Left colon (tissue), 2 donors: Measurements from ENCODE around the gene NOC2L. TPM values are rescaled to one million over a fixed set of nuclear protein-coding genes. Genes with fewer than 3 reads are reported as not detected.
"Not testable (repeated sequence)": the region's sequence is repeated elsewhere in the genome, so short reads cannot be mapped to it uniquely, and the experiment has no call there.

Experiments used
- ATAC-seq: fragments of 200-7000 bp; cut with Tn5 transposase; one replicate; pipeline ENCODE4 v1.9.1; 2020; ENCODE audit warnings: mild to moderate bottlenecking, moderate library complexity
- DNase-seq, 2 donors: peaks; one replicate each; pipeline ENCODE4 v3.0.0-alpha.2; 2020
- intact Hi-C, 2 donors: fragments of 100-400 bp; cut with DNase I in 1 of 2; cut with micrococcal nuclease in 1 of 2; formaldehyde crosslinking; loops; one replicate each; pipeline versions ENCODE4 v1.11.2 to v1.14.0; 2022; cut with DNase I, micrococcal nuclease
- total RNA-seq, 2 donors: library from RNA; stranded (reverse); fragmentation: NEBNext Ultra II Directional; extraction: Animal tissue kit (Norgen Biotek cat#: 25700); gene quantifications; one replicate each; pipeline ENCODE4 v1.2.1, GENCODE V29; 2021
- donor health status: DM: no; HTN: no; CAD: no.
- donor health status: DM: yes; HTN: yes; CAD: no.

NOC2L gene
- total RNA-seq, 2 donors from 2014 or later = 42.8 to 48.5 TPM

DNA sequence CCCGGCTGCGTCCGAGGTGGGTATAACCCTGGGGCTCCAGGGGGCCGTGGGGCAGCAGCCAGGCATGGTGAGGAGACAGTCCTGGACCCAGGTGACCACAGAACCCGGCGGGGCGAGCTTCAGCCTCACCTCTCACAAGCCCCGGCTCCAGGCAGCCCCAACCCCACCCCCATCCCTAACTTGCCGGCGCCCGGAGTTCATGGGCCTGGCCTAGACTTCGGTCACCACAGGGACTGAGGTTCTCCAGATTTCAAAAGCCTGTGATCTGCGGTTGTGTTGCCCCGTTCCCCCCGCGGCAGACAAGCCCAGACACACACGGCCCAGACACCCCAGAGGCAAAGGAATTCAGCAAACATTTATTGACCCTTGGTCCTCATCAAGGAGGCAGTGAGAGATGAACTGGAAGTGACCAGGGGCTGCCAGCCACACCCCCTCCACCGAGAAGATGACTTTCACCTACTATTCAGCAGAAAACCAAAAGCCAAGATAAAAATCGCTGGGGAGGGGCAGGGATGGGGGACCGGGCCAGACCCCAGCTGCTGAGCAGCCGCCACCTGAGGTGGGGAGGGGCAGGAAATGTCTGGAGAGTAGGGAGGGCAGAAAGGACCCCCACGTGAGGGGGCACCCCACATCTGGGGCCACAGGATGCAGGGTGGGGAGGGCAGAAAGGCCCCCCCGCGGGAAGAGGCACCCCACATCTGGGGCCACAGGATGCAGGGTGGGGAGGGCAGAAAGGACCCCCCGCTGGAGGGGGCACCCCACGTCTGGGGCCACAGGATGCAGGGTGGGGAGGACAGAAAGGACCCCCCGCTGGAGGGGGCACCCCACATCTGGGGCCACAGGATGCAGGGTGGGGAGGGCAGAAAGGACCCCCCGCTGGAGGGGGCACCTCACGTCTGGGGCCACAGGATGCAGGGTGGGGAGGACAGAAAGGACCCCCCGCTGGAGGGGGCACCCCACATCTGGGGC is 36.9 kb upstream of the NOC2L start:
- no peak for DNase-seq

DNA sequence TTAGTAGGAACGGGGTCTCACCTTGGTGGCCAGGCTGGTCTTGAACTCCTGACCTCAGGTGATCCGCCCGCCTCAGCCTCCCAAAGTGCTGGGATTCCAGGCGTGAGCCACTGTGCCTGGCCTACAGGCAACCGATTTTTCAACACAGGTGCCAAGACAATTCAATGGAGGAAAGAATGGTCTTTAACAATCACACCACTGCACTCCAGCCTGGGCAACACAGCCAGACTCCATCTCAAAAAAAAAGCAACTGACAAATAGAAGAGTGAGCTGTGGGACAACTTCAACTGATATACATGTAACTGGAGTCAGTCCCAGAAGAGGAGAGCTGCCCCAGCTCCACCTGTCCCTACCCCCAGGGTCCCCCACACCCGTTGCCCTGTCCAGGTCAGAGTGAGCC is 35.5 kb upstream of the NOC2L start:
- DNase-seq, intact Hi-C loops, ATAC-seq: not testable (repeated sequence)

More for the DNA sequence above, 36.9 kb upstream of the NOC2L start:
- intact Hi-C loops = no loop called here
- ATAC-seq = no peak

DNA sequence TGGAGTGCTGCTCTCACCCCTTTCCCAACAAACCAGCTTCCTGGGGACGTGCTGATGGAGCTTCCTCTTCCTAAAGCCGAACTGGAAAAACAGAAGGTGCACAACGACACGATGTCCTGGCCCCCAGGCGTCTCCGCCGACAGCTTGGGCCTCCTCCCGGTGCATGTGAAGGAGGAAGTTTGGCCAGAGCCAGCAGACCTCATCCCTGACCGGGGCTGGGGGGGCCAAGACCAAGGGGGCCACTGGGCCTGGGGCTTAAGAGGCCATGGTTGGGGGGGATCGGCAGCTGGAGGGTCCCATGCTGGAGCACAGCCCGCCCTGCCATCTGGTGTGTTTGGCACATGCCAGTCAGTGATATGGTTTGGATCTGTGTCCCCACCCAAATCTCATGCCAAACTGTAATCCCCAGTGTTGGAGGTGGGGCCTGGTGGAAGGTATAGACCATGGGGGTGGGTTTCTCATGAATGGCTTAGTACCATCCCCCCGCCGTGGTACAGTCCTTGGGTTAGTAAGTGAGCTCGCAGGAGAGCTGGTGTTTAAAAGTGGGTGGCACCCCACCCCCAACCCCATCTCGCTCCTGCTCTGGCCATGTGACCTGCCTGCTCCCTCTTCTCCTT is 34.4 kb upstream of the NOC2L start:
- intact Hi-C loops = no loop called here
- ATAC-seq = no peak
- no peak for DNase-seq

DNA sequence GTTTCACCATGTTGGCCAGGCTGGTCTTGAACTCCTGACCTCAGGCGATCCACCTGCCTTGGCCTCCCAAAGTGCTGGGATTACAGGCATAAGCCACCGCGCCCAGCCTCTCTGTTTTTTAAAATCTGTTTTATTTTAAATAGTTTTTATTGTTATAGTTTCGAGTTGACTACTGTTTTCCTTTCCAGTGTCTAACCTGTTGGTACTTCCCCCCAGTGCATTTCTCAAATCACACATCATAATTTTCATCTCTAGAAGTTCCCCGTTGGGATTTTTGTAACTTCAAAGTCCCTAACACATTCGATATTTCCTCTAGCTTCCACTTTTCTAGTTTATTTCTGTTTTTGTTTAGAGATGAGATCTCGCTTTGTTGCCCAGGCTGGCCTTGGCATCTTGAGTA is 33.3 kb upstream of the NOC2L start:
- DNase-seq (no peak), ATAC-seq (no peak)
- intact Hi-C loops = no loop called here

DNA sequence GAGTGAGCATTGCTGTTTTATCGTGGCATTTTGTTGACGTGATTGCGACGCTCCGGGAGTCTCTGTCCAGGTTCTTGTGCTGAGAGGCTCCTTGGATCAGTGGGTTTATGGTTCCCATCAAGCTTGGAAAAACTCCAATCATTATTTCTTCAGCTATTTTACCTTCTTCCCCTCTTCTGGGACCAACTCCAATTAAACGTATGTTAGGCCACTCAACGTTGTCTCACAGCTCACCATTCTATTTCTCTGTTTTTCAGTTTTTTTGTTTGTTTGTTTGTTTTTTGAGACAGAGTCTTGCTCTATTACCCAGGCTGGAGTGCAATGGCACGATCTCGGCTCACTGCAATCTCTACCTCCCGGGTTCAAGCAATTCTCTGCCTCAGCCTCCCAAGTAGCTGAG is 32.8 kb upstream of the NOC2L start:
- ATAC-seq = no peak
- intact Hi-C loops = no loop called here
- DNase-seq = no peak

DNA sequence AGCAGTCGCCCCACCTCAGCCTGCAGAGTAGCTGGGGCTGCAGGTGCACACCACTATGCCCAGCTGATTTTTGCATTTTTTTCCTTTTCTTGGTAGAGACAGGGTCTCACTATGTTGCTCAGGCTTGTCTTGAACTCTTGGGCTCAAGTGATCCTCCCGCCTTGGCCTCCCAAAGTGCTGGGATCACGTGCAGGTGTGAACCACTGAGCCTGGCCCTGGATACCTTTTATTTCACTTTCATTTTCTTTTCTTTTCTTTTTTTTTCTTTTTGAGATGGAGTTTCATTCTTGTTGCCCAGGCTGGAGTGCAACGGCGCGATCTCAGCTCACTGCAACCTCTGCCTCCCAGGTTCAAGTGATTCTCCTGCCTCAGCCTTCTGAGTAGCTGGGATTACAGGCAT is 32.2 kb upstream of the NOC2L start:
- intact Hi-C loops, ATAC-seq, DNase-seq: not testable (repeated sequence)

DNA sequence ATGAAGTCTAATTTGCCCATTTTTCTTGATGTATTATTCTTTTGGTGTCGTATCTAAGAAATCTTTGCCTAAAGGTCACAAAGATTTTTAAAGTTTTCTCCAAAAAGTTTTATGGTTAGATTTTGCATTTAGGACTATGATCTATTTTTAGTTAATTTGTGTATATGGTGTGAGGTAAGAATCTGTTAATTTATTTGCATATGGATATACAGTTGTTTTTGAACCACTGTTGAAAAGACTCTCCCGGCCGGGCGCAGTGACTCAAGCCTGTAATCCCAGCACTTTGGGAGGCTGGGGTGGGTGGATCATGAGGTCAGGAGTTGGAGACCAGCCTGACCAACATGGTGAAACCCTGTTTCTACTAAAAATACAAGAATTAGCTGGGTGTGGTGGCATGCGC is 29.0 kb upstream of the NOC2L start:
- intact Hi-C loops = loop anchor here in 1 of 2 donors (10.0 kb wide), 1 partner anchor 77 kb away; no protein-coding TSS in a partner anchor
- DNase-seq, ATAC-seq: not testable (repeated sequence)

DNA sequence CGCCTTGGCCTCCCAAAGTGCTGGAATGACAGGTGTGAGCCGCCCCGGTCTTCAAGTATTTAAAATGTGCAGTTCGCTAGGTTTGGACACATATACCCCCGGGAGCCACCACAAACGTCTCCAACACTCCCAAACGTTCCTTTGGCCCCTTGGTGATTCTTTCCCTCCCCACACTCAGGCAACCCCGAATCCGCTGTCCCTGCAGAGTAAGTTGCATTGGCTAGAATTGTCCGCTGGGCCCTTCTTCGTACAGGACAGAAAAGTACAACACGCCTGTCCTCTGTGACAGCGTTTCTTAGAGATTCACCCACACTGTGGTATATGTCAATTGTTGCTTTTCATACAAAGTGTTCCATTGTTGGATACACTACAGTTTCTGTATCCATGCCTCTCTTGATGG is 26.1 kb upstream of the NOC2L start:
- DNase-seq (no peak), ATAC-seq (no peak)
- intact Hi-C loops = loop anchor here in 1 of 2 donors (10.0 kb wide), 1 partner anchor 80 kb away; no protein-coding TSS in a partner anchor

DNA sequence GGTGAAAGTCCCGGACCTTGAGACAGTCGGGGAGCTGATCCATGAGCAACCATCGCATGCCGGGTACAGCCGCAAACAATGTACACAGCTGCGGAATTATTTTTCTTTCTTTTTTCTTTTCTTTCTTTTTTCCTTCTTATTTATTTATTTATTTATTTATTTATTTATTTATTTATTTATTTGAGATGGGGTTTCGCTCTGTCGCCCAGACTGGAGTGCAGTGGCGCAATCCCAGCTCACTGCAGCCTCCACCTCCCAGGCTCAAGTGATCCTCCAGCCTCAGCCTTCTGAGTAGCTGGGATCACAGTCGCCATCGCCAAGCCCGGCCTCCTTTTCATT is 25.4 kb upstream of the NOC2L start:
- intact Hi-C loops = loop anchor here (5.0 to 10.0 kb wide), 2 partner anchors 80 to 83 kb away; no protein-coding TSS in a partner anchor
- peak; percentile 30 for ATAC-seq
- DNase-seq = no peak

DNA sequence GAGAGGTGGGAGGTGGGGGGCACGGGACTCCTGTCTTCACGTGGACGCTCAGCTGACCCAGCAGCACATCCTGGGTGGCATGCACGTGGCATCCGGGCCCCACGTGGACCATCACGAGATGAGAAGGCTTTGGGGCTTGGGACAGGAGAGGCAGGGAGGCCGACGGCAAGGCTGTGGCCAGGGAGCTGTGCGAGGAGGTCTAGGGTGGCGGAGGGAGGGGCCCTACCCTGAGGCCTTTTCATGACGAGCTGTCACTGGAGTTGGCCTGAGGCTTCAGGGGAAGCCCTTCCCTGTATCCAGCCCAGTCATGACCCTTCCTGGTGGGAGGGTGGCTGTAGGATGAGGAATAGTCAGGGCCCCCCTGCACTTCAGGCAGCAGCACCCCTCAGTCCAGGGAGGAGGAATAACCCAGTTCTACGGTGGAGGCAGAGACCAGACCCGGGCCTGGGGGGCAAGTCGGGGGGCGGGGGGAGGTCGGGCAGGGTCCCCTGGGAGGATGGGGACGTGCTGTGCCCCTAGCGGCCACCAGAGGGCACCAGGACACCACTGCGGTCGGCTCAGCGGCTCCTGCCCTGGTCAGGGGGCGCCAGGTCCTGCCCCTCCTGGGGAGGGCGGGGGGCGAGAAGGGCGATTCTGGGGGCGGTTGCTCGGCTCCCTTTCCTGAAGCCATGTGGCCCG is 24.9 kb upstream of the NOC2L start:
- intact Hi-C loops = loop anchor here (5.0 to 10.0 kb wide), 2 partner anchors 81 to 83 kb away; no protein-coding TSS in a partner anchor
- DNase-seq = peak in 1 of 2 donors; percentile 61
- ATAC-seq = peak; percentile 73

DNA sequence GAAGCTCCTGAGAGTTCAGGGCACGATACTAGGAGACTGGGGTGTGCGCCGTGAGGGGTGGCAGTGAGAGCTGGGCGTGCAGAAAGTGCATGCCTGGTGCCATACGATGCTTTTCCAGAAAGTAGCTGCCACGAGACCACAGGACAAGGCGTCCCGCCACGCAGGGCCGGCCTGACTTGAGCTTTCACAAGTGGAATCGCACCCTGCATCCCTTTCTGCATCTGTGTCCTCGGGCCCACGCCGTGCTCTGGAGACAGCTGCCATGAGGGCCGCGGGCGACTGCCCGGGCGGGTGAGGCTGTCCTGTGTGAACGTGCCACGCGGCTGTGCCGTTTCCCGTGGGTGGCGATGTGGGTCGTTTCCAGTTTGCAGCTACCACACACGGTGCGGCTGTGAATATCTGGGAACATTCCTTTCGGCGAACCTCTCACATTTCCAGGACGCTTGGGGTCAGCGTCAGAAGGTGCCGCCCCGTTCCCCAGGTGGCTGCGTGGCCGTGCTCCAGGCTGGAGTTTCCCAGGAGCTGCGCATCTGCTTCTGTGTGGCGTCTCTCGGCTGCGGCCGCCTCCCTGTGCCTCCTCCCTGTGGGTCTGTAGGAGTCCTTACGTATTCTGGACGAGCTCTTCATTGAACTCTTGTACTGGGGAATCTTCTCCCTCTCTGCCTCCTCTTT is 23.8 kb upstream of the NOC2L start:
- ATAC-seq (no peak), DNase-seq (no peak)
- intact Hi-C loops = loop anchor here (5.0 to 10.0 kb wide), 2 partner anchors 82 to 84 kb away; no protein-coding TSS in a partner anchor

DNA sequence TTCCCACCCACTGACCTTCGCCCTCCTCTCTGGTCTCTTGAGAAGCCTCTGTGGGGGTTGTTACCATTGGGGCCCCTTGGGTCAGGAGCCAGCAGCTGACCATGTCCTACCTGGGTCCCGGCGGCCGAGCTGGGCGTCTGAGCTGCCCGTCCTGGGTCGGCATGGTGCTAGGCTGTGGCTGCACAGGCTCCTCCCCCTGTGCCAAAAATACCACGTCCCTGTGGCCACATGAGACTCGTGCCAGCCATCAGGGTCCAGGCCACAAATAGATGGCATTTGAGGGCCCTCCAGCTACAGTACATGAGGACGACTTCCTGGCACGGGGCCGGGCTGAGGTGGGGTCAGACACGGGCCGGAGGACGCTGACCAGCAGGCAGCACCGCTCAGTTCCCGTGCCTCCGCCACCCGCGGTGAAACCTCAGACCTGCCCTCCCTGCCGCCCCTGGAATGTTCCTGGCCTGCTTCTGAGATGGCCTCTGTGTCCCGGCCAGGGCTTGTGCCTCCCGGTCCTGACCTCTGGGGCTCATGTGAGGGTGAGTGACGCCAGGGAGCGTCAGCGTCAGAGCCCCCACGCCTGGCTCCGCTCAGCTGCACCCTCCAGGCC is 23.0 kb upstream of the NOC2L start, which contains the start of gene PERM1:
Gene PERM1 (minus strand): TSS at position 139 of the 604 bp plus-strand sequence. CDS start 1,064 bp downstream, outside the sequence.
- intact Hi-C loops = loop anchor here (5.0 to 10.0 kb wide), 2 partner anchors 83 to 85 kb away; no protein-coding TSS in a partner anchor
- DNase-seq (no peak), ATAC-seq (no peak)

DNA sequence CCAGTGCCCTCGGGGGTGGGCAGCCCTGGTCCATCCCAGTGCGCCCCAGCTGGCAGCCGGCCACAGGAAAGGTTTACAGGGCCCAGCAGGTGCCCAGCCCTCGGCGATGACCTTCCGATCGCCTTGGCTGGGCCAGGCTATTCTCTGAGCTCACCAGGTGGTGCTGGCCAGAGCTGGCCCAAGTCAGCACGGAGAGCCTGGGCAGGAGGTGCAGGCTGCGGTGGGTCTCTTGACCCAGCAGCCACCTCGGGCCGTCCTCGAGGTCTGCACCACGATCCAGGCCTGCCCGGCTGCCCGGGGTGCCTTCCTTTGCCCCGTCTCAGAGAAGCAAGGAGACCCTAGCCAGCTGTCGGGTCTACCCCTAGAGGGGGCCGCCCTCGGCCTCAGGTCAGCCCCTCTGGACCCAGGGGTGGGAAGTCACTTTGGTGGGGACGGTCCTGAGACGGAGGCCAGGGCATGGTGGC is 22.5 kb upstream of the NOC2L start:
- DNase-seq (no peak), ATAC-seq (no peak)
- intact Hi-C loops = loop anchor here (5.0 to 10.0 kb wide), 2 partner anchors 83 to 86 kb away; no protein-coding TSS in a partner anchor

DNA sequence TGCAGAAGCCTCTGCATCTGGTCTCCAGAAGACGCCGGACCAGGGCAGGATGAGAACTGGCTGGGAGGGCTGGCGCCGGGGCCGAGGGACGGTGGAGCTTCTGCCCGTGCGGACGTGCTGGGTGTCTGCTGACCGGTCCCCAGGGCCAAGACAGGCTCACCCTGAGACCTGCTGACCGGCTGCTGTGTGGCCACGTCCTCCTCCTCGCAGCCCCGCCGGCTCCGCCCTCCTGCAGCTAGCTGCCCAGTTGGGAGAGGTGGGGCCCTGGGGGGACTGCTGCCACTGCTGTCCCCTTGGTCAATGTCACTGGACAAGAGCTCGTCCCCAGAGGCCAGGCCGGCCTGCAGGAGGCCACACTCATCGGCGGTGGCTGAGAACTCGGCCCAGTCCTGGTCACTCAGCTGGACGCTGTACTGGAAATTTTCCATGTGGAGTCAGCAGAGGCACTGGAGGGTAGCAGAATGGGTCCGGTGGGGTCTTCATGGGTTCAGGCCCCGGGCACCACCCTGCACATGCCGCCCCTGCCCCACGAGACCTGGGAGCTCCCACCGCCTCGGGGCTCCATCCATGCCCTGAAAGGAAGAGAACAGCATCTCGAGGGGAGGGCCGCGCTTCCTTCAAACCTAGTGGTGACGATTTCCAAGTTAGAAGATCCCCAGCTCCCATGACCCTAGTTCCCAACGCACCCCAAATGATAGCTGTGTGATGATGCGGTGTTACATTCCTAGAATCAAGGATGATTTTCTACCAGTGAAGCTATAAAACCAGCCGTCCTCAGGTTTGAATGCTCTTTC is 21.7 kb upstream of the NOC2L start:
- intact Hi-C loops = loop anchor here (5.0 to 10.0 kb wide), 2 partner anchors 84 to 87 kb away; no protein-coding TSS in a partner anchor
- peak in 1 of 2 donors; percentile 3 for DNase-seq
- ATAC-seq = no peak

DNA sequence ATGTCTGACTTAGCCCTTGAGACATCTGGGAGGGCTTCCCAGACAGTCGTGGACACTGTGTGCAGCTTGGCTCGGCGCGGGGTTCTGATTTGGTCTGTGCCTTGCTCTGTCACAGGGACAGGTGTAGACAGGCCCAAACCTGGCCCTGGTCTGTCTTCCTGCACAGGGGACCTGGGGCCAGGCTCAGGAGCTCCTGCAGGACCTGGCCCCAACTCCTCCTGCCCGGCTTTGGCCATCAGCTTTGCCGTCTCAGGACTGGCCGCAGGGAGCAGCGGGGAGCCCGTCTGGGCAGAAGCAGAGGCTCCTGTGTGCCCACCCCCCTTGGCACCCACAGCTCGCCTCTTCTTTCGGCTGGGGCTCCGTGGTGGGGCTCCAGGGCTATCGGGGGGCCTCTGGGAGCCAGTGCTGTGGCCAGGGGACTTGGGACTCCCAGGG is 21.1 kb upstream of the NOC2L start:
- intact Hi-C loops = loop anchor here (5.0 to 10.0 kb wide), 2 partner anchors 85 to 87 kb away; no protein-coding TSS in a partner anchor
- ATAC-seq (no peak), DNase-seq (no peak)

DNA sequence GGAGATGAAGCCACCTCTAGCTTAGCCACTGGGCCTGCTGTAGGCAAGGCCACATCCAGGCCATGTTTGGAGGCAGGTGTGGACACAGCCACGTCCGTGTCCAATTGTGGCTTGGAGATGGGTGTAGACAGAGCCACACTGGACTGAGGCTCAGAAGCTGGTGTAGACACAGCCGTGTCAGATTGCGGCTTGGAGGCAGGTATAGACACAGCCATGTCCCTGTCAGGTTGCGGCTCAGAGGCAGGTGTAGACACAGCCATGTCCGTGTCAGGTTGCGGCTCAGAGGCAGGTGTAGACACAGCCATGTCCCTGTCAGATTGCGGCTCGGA is 20.7 kb upstream of the NOC2L start:
- DNase-seq (no peak), ATAC-seq (no peak)
- intact Hi-C loops = loop anchor here (5.0 to 10.0 kb wide), 3 partner anchors 65 to 88 kb away; no protein-coding TSS in a partner anchor
